GM23248 (cell line): ENCODE results near the gene ANXA6. TPM values are rescaled to one million over a fixed set of nuclear protein-coding genes. Genes with fewer than 3 reads are reported as not detected.

Experiments
- DNase-seq: peaks from one replicate; pipeline ENCODE4 v3.0.0-alpha.2; 2015
- H2AFZ ChIP-seq: fragments of 200-600 bp; sonication (generic); 2 replicates; pipeline ENCODE4 v1.6.1; 2016; ENCODE audit warnings: antibody characterized with exemption
- H3F3A ChIP-seq: fragments of 200-600 bp; sonication (generic); 2 replicates; pipeline ENCODE4 v1.6.1; 2016; ENCODE audit warnings: mild to moderate bottlenecking, antibody characterized with exemption, mixed run types; ENCODE audit not compliant: insufficient read depth
- H3K27ac ChIP-seq: fragments of 200-600 bp; sonication (generic); 2 replicates; pipeline ENCODE4 v1.5.1; 2016; ENCODE audit warnings: mild to moderate bottlenecking
- H3K27me3 ChIP-seq: fragments of 200-600 bp; sonication (generic); replicated peaks from 2 replicates; pipeline ENCODE4 v1.6.1; 2016; ENCODE audit warnings: mild to moderate bottlenecking; ENCODE audit not compliant: insufficient read depth
- H3K36me3 ChIP-seq: fragments of 200-600 bp; sonication (generic); 2 replicates; pipeline ENCODE4 v1.6.1; 2016; ENCODE audit warnings: low read depth, mild to moderate bottlenecking
- H3K4me1 ChIP-seq: fragments of 200-600 bp; sonication (generic); 2 replicates; pipeline ENCODE4 v1.6.1; 2016; ENCODE audit warnings: mild to moderate bottlenecking; ENCODE audit not compliant: insufficient read depth
- H3K4me2 ChIP-seq: fragments of 200-600 bp; sonication (generic); one replicate; pipeline ENCODE4 v1.6.1; 2016; ENCODE audit warnings: mild to moderate bottlenecking; ENCODE audit not compliant: unreplicated experiment
- H3K4me3 ChIP-seq: fragments of 200-600 bp; sonication (generic); 2 replicates; pipeline ENCODE4 v1.5.1; 2016; ENCODE audit warnings: mild to moderate bottlenecking
- H3K79me2 ChIP-seq: fragments of 200-600 bp; sonication (generic); 2 replicates; pipeline ENCODE4 v1.6.1; 2016; ENCODE audit warnings: mild to moderate bottlenecking; ENCODE audit not compliant: insufficient read depth
- H3K9ac ChIP-seq: fragments of 200-600 bp; sonication (generic); 2 replicates; pipeline ENCODE4 v1.6.1; 2016; ENCODE audit warnings: mild to moderate bottlenecking
- H3K9me2 ChIP-seq: fragments of 200-600 bp; sonication (generic); 2 replicates; pipeline ENCODE4 v1.6.1; 2016; ENCODE audit warnings: mixed run types, mild to moderate bottlenecking, moderate library complexity; ENCODE audit not compliant: insufficient read depth
- H3K9me3 ChIP-seq: fragments of 200-600 bp; sonication (generic); one replicate; pipeline ENCODE4 v1.6.1; 2017; ENCODE audit warnings: low read depth
- H4K20me1 ChIP-seq: fragments of 200-600 bp; sonication (generic); 2 replicates; pipeline ENCODE4 v1.6.0; 2016; ENCODE audit not compliant: insufficient read depth
- EZH2 ChIP-seq: fragments of 200-600 bp; sonication (generic); IDR thresholded peaks from 2 replicates; pipeline ENCODE4 v1.6.1; 2018; ENCODE audit warnings: antibody characterized with exemption, mild to moderate bottlenecking; ENCODE audit not compliant: insufficient read depth, poor library complexity, severe bottlenecking
- EZH2phosphoT487 ChIP-seq: fragments of 200-600 bp; sonication (generic); IDR thresholded peaks from 2 replicates; pipeline ENCODE4 v1.6.1; 2018; ENCODE audit warnings: antibody characterized with exemption, moderate library complexity, mild to moderate bottlenecking, low read depth; ENCODE audit not compliant: insufficient read depth
- WGBS, 2 experiments: methylation state at CpG; one replicate each; pipeline ENCODE4 v1.1.6; 2015 to 2017; ENCODE audit warnings: low lambda C conversion rate in 2 of 2, low coverage in 1 of 2; ENCODE audit errors: missing lambda C conversion rate in 2 of 2; 5-methylcytosine and 5-hydroxymethylcytosine counted together
- in situ Hi-C: fragments of 300-500 bp; cut with MboI; formaldehyde crosslinking; loops from 2 replicates; pipeline ENCODE4 v1.15.0; 2020
- polyA plus RNA-seq: library from polyadenylated mRNA; unstranded; fragments of >200 nt; fragmentation: Nextera tagmentation; extraction: Ambion mirVana; gene quantifications from 2 replicates; pipeline ENCODE4 v1.2.1, GENCODE V29; 2016
- total RNA-seq: library from RNA; depleted of rRNA; stranded (reverse); fragments of >200 nt; shearing (Covaris generic); gene quantifications from 2 replicates; pipeline ENCODE4 v1.2.3, GENCODE V29; 2014; rRNA removed

The ANXA6 gene
- total and polyA plus RNA-seq, 2 experiments from 2014 or later = 183 to 409 TPM

GRCh38 chr5:151053796-151054462 is 103.7 kb downstream of the ANXA6 start:
- WGBS, 2 experiments = 94 to 100% methylated on average over 4 of the region's 4 CpGs
- no peak overlapping the region for H3K9ac ChIP-seq
- no peak overlapping the region for H3K4me3 ChIP-seq
- H3K27ac ChIP-seq = no peak overlapping the region
- H2AFZ ChIP-seq = no peak overlapping the region
- no peak for TF ChIP-seq EZH2
- TF ChIP-seq EZH2phosphoT487 = no peak
- no peaks in the 10 kb centered on the region for H3K79me2 ChIP-seq
- in situ Hi-C loops = loop anchor here (5.0 kb wide), 1 partner anchor 63 kb away; no protein-coding TSS in a partner anchor
- H3K4me1 ChIP-seq = no peaks in the 10 kb centered on the region
- no peaks in the 10 kb centered on the region for H3K27me3 ChIP-seq
- peak; percentile 36 for DNase-seq
- H3K9me3 ChIP-seq = no peaks in the 10 kb centered on the region
- 0 out of 2 replicates have a peak, but pooled peaks cover 6% of the 10 kb centered on the region for H3F3A ChIP-seq
- H3K4me2 ChIP-seq = no peak overlapping the region
- no peaks in the 10 kb centered on the region for H4K20me1 ChIP-seq
- H3K36me3 ChIP-seq = peaks cover 9% of the 10 kb centered on the region; the same call in 1 of the 2 replicates
- no peaks in the 10 kb centered on the region for H3K9me2 ChIP-seq

DNA sequence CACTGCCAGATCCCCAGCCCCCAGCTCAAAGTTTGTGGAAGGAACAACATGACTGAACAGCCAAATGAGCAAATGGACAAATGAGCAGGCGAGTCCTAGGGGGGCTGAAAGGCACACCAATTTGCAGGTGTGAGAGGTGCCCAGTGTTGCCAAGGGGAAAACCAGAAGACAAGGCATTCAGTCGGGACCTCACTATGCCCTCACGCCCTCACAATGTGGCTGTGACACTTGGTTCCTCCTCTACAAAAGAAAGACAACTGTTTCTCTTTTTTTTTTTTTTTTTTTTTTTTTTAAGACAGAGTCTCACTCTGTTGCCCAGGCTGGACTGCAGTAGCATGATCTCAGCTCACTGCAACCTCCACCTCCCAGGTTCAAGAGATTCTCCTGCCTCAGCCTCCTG is 104.7 kb downstream of the ANXA6 start:
- peaks cover 12% of the 10 kb centered on the region; the same call in 1 of the 2 replicates for H3K36me3 ChIP-seq
- no peak overlapping the region for H2AFZ ChIP-seq
- H3F3A ChIP-seq = 0 out of 2 replicates have a peak, but pooled peaks cover 6% of the 10 kb centered on the region
- H3K9me3 ChIP-seq = no peaks in the 10 kb centered on the region
- no peaks in the 10 kb centered on the region for H3K79me2 ChIP-seq
- no peak for DNase-seq
- H3K4me3 ChIP-seq = no peak overlapping the region
- no peaks in the 10 kb centered on the region for H3K9me2 ChIP-seq
- no peak overlapping the region for H3K9ac ChIP-seq
- H4K20me1 ChIP-seq = no peaks in the 10 kb centered on the region
- in situ Hi-C loops = loop anchor here (5.0 kb wide), 1 partner anchor 64 kb away; no protein-coding TSS in a partner anchor
- no peak overlapping the region for H3K4me2 ChIP-seq
- no peaks in the 10 kb centered on the region for H3K4me1 ChIP-seq
- H3K27ac ChIP-seq = no peak overlapping the region
- WGBS, 2 experiments = 82 to 94% methylated on average over 3 of the region's 3 CpGs
- no peak for TF ChIP-seq EZH2
- no peak for TF ChIP-seq EZH2phosphoT487
- H3K27me3 ChIP-seq = no peaks in the 10 kb centered on the region

DNA sequence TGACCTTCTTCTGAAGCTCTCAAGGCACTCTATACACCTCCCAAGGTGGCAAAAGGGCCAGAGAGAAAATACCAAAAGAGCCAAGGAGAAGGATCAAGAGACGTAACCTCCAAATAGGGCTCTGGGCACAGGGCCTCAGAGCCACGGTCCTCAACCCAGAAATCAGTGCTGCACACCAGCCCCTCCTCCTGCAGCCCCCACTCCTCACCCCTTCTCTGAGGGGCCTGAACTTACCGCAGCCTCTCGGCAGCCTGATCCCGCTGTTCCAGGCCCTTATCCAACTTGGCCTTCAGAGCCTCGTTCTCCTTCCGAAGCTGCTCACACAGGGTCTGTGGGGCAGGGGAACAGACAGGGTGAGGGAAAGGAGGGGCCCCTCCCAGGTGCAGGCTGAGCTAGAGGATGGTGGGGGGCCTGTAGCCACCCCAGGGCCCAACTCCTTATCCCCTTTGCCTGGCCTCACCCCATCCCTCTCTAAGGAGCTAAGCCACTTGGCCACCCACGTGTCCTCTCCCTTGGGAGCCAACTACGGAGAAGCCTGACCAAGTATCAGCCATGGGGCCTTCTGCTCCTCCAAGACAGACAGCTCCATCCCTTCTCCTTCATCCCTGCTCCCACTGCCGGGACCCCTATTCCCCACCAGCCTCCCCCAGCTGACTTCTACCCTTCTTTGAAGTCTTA is 105.5 kb downstream of the ANXA6 start:
- Histone ChIP-seq H3K4me2 (no peak overlapping the region), H4K20me1 (no peaks in the 10 kb centered on the region), H3K4me3 (no peak overlapping the region), H2AFZ (no peak overlapping the region), H3K36me3 (peaks cover 16% of the 10 kb centered on the region; the same call in 1 of the 2 replicates), H3K27me3 (no peaks in the 10 kb centered on the region), H3K79me2 (no peaks in the 10 kb centered on the region), H3K9me2 (no peaks in the 10 kb centered on the region), H3K4me1 (no peaks in the 10 kb centered on the region), H3K9me3 (no peaks in the 10 kb centered on the region), H3K9ac (no peak overlapping the region), H3F3A (0 out of 2 replicates have a peak, but pooled peaks cover 6% of the 10 kb centered on the region), H3K27ac (no peak overlapping the region)
- in situ Hi-C loops = loop anchor here (5.0 kb wide), 1 partner anchor 65 kb away; no protein-coding TSS in a partner anchor
- DNase-seq = no peak
- WGBS, 2 experiments = 84 to 88% methylated on average over 10 of the region's 10 CpGs
- TF ChIP-seq EZH2phosphoT487 = no peak
- no peak for TF ChIP-seq EZH2

DNA sequence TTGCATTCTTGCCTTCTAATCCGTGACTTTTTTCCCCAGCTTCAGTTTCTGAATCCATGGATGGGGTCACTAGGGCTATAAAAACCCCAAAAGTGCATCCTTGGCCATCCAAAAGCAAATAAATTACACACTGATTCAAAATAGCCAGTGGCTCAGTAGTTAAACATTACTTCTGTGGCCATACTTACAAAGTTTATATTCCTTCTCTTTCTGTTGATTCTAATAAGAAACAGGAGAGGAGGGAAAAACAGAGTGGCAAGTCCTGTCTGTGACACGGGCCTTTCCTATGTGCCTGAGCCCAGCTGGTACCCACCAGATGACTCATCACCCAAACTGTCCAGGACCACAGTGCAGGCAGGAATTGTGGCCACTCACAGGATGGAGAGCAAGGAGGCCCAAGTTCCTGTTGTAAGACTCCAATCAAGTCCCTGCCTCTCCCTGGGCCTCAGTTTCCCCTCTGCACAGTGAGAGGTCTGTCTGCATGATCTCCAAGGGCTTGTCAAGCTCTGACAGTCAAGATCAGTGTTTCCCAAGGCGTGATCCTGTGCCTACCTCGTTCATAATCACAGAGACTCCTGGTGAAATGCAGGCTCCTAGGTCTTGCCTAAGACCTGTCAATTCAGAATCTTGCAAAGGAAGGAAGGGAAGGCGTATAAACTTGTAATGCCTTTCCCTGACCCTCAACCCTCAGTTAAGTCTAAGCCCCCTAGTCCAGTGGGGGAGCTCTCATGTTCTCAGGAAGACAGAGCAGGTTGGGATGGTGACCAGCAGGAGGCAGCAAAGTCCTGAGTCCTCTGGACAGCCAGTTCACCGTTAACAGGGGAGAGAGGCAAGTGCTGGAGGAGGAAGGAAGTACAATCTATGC is 106.3 kb downstream of the ANXA6 start:
- Histone ChIP-seq H3K79me2 (no peaks in the 10 kb centered on the region), H3K4me1 (no peaks in the 10 kb centered on the region), H3K27ac (no peak overlapping the region), H3K4me2 (no peak overlapping the region), H3F3A (0 out of 2 replicates have a peak, but pooled peaks cover 6% of the 10 kb centered on the region), H4K20me1 (no peaks in the 10 kb centered on the region), H3K9me3 (no peaks in the 10 kb centered on the region), H3K9ac (no peak overlapping the region), H3K4me3 (no peak overlapping the region), H3K27me3 (no peaks in the 10 kb centered on the region), H3K36me3 (peaks cover 22% of the 10 kb centered on the region; the same call in 1 of the 2 replicates), H2AFZ (no peak overlapping the region), H3K9me2 (no peaks in the 10 kb centered on the region)
- no peak for TF ChIP-seq EZH2
- TF ChIP-seq EZH2phosphoT487 = no peak
- WGBS, 2 experiments = 64 to 66% methylated on average over 6 of the region's 6 CpGs
- peak; percentile 81 for DNase-seq
- in situ Hi-C loops = loop anchor here (5.0 kb wide), 1 partner anchor 66 kb away; no protein-coding TSS in a partner anchor

Other genes starting within 250 kb of the ANXA6 start
- 2.4 and 3.0 TPM in 2 replicates for gene GPX3, start 137.2 kb downstream of the ANXA6 start, total RNA-seq
- gene GPX3, start 137.2 kb downstream of the ANXA6 start, polyA plus RNA-seq = 4.2 and 4.4 TPM in 2 replicates
- 88.8 and 92.1 TPM in 2 replicates for gene TNIP1, start 76.7 kb downstream of the ANXA6 start, total RNA-seq
- 43.1 and 43.2 TPM in 2 replicates for gene TNIP1, start 76.7 kb downstream of the ANXA6 start, polyA plus RNA-seq
- 0.13 and 0.54 TPM in 2 replicates for gene CCDC69, start 66.3 kb upstream of the ANXA6 start, total RNA-seq
- 0.47 and 0.56 TPM in 2 replicates for gene CCDC69, start 66.3 kb upstream of the ANXA6 start, polyA plus RNA-seq
- gene GM2A, start 95.4 kb upstream of the ANXA6 start, total RNA-seq = 21.1 and 23.5 TPM in 2 replicates
- 10.5 and 11.2 TPM in 2 replicates for gene GM2A, start 95.4 kb upstream of the ANXA6 start, polyA plus RNA-seq
- not detected in 2 replicates for gene SLC36A3, start 146.0 kb upstream of the ANXA6 start, total RNA-seq
- not detected in 2 replicates for gene SLC36A3, start 146.0 kb upstream of the ANXA6 start, polyA plus RNA-seq
- gene SLC36A2, start 189.8 kb upstream of the ANXA6 start, total RNA-seq = not detected in 2 replicates
- gene SLC36A2, start 189.8 kb upstream of the ANXA6 start, polyA plus RNA-seq = not detected in 2 replicates